Skin epidermis (tissue), 12 donors: ENCODE measurements around the gene KIAA0513.

Source experiments
- H3K27ac ChIP-seq, 21 experiments: fragments of 200-600 bp; sonication (generic) in 11 of 21; one replicate each; pipeline ENCODE4 v1.5.0; 2020; ENCODE audit warnings: mild to moderate bottlenecking in 3 of 21, inconsistent platforms in 2 of 21, moderate library complexity in 2 of 21
- H3K4me3 ChIP-seq, 7 experiments: fragments of 200-600 bp; sonication (generic) in 2 of 7; one replicate each; pipeline ENCODE4 v1.5.0; 2020; ENCODE audit warnings: inconsistent platforms in 2 of 7, mild to moderate bottlenecking in 2 of 7, moderate library complexity in 1 of 7

The KIAA0513 gene

GRCh38 chr16:85081038-85081437 is 53.4 kb downstream of the KIAA0513 start:
- no peak overlapping the region for H3K4me3 ChIP-seq
- H3K27ac ChIP-seq: no peak overlapping the region

DNA sequence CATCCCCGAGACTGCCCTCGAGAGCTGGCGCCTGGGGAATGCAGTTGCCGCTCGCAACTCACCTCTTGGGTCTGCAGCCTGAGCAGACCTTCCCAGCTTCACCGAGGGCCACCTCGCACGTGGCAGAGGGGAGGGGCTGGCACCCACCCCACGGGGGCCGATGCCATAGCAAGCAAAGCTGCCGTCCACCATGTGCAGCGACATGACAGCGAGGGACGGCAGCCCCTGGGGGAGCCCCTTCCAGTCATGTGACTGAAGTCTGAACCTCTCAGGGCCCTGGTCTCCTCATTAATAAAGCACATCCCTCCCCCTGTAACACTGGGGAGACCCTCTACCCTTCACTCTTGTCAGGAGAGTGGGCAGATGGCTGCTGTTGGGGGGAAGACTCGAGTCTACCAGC is 54.2 kb downstream of the KIAA0513 start:
- no peak overlapping the region for H3K27ac ChIP-seq
- no peak overlapping the region for H3K4me3 ChIP-seq

DNA sequence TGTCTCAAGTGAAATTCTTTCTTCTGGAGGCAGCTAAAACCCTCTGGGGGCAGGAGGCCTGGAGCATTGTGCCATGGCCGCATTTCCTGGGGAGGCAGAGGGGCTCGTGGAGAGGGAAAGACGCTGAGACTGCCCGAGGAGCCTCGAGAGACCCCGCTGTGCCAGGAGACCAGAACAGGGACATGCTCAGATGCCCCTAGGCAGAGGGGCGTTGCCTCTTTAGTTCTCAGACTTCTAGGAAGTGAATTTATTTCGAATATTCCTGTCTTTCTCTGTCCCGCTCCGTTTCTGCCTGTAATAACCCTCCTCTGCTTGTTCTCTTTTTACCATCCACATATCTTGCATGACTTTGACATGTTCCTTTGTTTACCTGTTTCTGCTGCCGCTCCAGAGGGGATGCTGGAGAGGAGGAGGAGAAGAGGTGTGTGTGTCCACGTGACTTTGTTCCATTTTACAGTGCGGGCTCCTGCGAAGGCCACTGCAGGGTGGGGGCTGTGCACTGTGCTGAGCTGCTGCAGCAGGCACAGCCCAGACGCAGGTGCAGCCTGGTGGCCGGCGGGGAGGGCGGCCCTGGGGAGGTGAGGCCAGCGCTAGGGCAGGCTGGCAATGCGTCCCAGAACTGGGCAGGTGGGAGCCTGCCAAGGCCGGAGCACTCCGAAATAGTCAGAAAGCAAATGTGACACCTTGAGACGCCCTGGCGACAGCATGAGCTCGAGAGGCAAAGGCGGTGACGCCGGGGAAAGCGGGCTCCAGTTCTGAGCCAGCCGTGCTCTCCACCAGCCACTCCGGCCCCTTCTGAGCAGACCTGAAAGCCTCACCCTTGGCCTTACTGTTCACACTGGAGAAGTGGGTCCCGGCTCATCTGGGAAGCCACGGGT is 54.8 kb downstream of the KIAA0513 start:
- no peak overlapping the region for H3K27ac ChIP-seq
- H3K4me3 ChIP-seq: no peak overlapping the region

GRCh38 chr16:85083051-85083639 is 55.5 kb downstream of the KIAA0513 start:
- no peak overlapping the region for H3K4me3 ChIP-seq
- H3K27ac ChIP-seq: no peak overlapping the region

DNA sequence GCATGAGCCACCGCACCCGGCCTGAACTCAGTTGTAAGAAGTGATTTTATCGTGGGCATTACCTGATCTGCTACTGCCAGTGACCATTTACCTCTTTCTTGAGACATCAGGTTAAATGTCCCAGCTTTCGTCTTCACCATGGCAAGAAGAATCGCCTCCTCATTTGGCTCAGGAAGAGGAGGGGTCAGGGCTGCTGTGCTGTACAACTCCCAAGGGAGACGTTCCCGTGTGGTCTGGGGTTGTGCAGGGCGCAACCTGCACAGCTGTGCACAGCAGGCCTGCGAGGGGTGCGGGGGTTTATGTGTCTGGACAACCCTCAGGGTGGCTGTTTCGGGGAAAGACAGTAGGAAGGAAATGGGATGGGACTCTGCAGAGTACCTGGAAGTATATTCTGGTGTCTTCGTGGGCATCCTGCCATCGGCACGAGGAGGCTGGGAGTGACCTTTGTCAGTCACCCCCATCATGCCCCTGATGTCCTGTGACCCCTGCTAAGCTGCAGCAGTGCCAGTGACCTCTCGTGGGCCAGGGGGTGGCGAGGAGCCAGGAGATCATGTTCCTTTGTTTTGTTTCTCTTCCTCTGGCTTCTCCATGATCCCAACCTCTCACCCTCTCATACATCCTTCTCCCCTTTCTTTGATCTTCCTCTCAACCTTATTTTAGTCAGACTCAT is 57.4 kb downstream of the KIAA0513 start:
- Histone ChIP-seq H3K27ac (no peak overlapping the region), H3K4me3 (no peak overlapping the region)

- H3K27ac ChIP-seq: no peak overlapping the region
Observed at GRCh38 chr16:85085721-85086120, 58.1 kb downstream of the KIAA0513 start.

DNA sequence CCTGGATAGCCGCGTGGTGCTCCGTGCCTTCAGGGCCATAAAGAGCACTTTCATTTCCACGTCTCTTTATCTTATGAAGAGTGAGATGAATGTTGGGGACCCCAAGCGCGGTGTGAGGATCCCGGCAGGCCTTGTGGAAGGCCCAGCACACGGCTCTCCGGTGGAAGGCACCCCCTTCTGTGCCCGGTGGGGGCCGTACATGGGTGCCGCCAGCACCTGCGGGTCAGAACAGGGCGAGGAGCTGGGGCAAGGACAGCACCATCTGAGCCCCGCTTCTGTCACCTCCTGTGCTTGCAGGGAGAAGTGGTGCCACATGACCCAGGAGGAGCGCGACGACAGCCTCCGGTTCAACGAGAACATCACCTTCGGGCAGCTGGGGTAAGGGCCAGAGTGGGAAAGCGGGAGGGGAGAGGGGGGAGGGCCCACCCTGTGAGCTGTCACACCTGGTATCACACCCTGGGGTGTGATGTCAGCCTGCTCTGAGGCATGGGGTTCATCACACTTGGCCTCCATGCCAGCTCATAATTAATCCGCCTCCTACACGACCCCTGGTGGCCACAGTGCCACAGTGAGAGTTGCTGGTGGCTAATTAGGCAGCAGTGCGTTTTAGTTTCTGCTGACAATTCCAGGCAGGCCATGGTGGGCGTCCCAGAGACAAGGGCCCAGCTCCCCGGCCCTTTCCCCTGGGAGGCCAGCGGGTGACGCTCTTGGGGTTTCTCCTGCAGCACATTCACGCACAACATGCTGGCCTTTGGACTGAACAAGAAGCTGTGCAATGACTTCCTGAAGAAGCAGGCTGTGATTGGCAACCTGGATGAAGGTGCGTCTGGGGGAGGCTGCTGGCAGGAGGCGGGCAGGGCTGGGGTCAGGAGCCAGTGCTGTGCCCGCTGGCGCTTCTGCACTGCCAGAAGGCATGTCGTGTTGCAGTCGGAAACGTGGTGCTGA is 59.0 kb downstream of the KIAA0513 start:
- no peak overlapping the region for H3K27ac ChIP-seq
- H3K4me3 ChIP-seq: no peak overlapping the region

More at GRCh38 chr16:85085721-85086120, 58.1 kb downstream of the KIAA0513 start:
- H3K4me3 ChIP-seq: no peak overlapping the region

DNA sequence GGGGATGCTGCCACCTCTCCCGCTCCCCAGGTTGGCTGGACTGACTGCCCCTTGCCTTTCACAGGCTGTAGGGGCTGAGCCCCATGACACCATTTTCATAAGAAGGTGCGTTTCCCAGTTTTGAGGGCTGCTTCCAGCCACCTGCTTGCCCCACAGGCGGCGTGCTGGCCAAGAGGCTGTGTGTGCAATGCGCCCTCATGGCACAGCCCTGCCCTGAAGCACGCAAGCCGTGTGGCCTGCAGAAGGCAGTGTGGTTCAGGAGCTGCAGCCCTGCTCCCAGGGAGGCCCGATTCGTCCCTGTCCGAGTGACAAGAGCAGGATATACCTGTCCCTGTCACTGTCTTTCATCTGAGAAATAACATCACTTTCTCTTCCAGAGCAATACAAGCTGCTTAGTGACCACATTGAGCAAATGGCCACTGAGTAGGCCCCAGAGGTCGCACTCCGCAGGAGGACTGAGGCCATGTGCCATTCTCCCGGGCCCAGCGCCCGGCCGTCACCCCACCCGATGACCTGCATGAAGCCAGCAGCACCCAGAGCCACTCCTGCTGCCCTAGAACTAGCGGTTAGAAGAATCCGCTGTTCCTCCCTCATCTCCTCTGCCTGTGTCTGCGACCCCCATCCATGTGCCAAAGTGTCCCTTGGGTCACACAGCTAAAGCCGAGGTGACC is 60.4 kb downstream of the KIAA0513 start:
- no peak overlapping the region for H3K4me3 ChIP-seq
- H3K27ac ChIP-seq: no peak overlapping the region

GRCh38 chr16:85088570-85089199 is 61.1 kb downstream of the KIAA0513 start:
- no peak overlapping the region for H3K27ac ChIP-seq
- no peak overlapping the region for H3K4me3 ChIP-seq

DNA sequence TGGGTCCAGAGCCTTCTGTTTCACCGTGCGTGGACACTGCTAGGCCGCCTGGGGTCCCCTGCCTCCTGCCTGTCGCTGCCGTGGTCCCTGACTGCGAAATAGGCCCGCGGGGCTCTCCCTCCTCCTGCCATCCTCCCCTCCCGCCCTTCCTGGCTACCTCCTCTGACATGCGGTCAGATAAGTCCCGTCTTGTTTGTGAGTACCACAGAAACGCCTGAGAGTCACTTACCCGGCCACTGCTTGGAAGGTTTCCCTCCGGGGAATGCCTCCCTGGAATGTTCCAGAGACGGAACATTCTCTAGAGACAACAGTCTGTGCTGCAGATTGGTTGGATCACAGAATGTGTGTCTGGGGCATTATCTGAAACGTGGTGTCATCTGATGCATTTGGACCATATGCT is 61.9 kb downstream of the KIAA0513 start:
- H3K4me3 ChIP-seq: no peak overlapping the region
- H3K27ac ChIP-seq: no peak overlapping the region

GRCh38 chr16:85090181-85090580 is 62.6 kb downstream of the KIAA0513 start:
- Histone ChIP-seq H3K4me3 (no peak overlapping the region), H3K27ac (no peak overlapping the region)

- H3K4me3 ChIP-seq: no peak overlapping the region
- no peak overlapping the region for H3K27ac ChIP-seq
Observed at GRCh38 chr16:85090873-85091521, 63.4 kb downstream of the KIAA0513 start.

- no peak overlapping the region for H3K27ac ChIP-seq
- H3K4me3 ChIP-seq: no peak overlapping the region
Observed at GRCh38 chr16:85091522-85091910, 63.9 kb downstream of the KIAA0513 start.

- Histone ChIP-seq H3K4me3 (no peak overlapping the region), H3K27ac (no peak overlapping the region)
Observed at GRCh38 chr16:85092309-85092708, 64.7 kb downstream of the KIAA0513 start.

DNA sequence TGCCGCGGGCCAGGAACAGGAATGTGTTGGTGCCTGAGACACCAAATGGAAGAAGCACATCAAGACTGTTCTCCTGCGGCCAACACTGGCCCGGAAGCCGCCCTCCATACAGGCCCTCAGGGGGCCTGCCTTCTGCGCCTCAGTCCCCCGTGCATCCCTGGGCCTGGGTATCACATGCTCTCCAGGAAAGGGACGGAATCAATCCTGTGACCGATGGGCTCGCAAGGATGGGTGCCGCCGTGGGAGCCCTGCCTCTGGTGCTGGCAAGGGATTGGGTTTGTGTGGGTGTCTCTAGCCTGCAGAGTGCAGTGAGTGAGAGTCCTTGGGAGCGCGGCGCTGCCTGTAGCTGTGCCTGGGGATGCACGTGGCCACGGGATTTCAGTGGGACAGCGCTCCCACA is 65.3 kb downstream of the KIAA0513 start:
- H3K4me3 ChIP-seq: no peak overlapping the region
- no peak overlapping the region for H3K27ac ChIP-seq

GRCh38 chr16:85093705-85094104 is 66.1 kb downstream of the KIAA0513 start:
- no peak overlapping the region for H3K27ac ChIP-seq
- H3K4me3 ChIP-seq: no peak overlapping the region

DNA sequence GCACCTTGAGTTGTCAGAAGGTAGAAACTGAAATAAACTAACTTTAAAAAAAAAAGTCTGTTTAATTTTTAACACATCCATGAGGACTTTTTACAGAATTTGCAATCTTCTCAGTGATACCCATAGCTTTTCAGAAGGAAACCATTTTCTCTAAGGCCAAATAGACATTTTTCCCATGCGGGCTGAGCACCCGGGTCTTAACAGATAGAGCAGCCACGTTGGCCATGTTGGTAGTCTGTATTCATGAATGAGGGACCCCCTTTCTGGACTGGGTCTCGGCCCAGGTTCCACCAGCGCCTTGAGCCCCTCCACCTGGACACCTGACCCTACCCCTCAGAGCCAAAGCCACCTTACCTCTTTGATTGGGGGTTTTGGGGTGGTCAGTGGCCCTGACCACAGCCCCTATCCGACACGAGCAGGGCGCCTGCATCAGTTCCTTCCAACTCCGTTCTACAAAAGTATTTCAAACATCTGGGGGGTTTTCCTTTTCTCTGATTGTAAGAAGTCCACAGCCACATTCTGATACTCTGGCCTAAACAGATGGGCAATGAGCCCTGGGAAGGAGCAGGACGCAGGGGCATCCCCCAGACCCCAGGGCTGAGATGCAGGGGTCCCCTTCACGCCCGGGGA is 66.7 kb downstream of the KIAA0513 start:
- no peak overlapping the region for H3K27ac ChIP-seq

DNA sequence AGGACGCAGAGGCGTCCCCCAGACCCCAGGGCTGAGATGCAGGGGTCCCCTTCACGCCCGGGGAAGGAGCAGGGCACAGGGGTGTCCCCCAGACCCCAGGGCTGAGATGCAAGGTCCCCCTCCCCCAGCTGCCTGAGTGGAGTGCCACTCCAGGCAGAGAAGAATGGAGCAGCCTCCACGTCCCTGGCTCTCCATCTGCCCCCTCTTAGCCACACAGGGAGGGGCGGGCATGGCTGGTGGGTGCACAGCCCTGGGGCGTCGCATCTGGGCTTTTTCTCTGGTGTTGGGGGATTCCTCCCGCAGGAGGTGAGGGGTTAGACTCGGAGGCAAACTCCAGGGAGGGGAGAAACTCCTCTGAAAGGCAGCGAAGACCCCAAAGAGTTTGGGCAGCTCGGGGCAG is 67.2 kb downstream of the KIAA0513 start:
- Histone ChIP-seq H3K4me3 (no peak overlapping the region), H3K27ac (no peak overlapping the region)

More for the DNA sequence above, 66.7 kb downstream of the KIAA0513 start:
- no peak overlapping the region for H3K4me3 ChIP-seq
